ENCODE measurements around the gene GPR26.
"Not testable (repeated sequence)": the region's sequence is repeated elsewhere in the genome, so short reads cannot be mapped to it uniquely, and the experiment has no call there.

Gene GPR26

DNA sequence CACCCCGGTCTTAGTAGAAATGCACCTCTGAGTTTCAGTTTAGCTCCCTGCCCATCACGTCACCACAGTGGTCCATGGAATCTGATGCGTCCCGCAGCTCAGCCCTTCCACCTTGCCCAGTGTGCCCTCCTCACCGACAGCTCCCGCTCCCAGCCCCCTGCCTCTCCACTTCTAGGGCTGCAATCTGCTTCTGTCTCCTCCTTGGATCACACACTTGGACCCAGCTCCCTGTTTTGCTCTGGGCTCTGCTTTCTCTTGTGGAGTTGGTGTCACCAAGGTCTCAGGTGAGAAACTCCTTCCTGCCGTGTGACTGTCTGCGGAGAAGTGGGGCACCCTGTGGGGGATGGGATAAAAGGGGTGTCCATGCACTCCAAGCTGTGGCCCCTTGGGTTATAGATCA is 37.9 kb downstream of the GPR26 start:
- FAIRE-seq = no peak
- no peak for DNase-seq (ENCODE audit: insufficient read length, low spot score)
- no peak for TF ChIP-seq POLR2A (IDR thresholded peaks at IDR 0.05; ENCODE audit: low read depth, low read length)

GRCh38 chr10:123704812-123705211 is 38.7 kb downstream of the GPR26 start:
- DNase-seq (ENCODE audit: insufficient read length, low spot score) (no peak), FAIRE-seq (no peak)
- TF ChIP-seq POLR2A (IDR thresholded peaks at IDR 0.05; ENCODE audit: low read depth, low read length) = no peak

DNA sequence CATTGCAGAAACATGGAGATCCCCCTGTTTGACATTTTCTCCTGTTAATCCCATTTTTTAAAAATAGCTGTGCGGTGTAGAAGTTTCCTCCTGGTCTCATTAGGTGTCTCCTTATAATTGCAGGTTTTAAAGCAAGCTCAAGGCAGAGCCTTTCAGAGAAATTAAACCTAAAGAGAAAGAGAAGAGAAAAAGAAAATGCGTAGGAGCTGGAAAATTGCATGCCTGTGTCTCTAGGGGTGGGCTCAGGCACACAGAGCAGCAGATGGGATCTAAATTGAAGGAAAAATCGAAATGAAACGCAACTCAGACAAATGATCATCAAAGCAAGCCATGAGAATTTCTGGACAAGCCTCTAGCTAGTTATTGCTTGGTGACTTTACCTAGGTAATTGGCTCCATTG is 40.1 kb downstream of the GPR26 start:
- DNase-seq (ENCODE audit: insufficient read length, low spot score) (no peak), FAIRE-seq (no peak)
- no peak for TF ChIP-seq POLR2A (IDR thresholded peaks at IDR 0.05; ENCODE audit: low read depth, low read length)

GRCh38 chr10:123715546-123715945 is 49.4 kb downstream of the GPR26 start:
- no peak for TF ChIP-seq POLR2A (IDR thresholded peaks at IDR 0.05; ENCODE audit: low read depth, low read length)

DNA sequence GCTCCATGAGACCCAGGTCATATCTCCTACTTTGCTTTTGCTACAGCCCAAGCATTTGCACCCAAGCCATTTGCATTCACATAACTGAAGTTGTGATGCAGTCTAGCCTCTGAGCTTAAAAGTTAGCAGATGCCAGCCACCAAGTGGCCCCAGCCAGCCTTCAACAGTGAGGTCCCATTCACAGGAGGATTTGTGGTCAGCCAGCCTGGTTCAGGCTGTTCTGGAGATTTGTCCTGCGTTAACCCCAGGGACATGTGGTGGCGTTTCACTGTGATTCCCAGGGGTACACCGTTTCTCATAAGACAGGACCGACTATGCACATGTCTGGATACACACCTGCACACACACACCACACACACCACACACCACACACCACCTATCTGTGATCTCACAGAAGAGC is 51.2 kb downstream of the GPR26 start:
- DNase-seq (ENCODE audit: insufficient read length, low spot score) (no peak), FAIRE-seq (no peak)

More at GRCh38 chr10:123715546-123715945, 49.4 kb downstream of the GPR26 start:
- DNase-seq (ENCODE audit: insufficient read length, low spot score) = no peak
- no peak for FAIRE-seq

DNA sequence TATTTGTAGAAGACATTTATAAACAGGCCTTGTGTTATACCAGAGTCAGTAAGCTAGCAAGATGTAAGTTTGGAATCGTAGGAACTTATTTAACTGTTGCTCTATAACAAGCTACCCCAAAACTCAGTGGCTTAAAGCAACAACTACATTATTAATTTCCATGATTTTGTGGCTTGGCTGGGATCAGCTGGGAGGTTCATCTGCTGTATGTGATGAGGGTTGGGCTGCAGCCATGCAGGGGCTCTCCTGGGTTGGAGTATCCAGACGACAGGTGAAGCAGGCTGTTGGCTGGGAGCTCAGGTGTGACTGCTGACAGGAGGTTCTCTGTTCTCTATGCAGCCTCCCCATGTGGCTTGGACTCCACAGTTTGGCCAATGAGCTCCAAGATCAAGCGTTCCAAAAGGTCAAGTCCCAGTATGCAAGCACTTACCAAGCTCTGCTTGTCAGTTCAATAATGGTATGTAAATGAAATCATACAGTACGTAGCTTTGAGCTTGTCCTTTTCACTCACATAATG is 52.4 kb downstream of the GPR26 start:
- FAIRE-seq (no peak), DNase-seq (ENCODE audit: insufficient read length, low spot score) (no peak)
- TF ChIP-seq POLR2A (IDR thresholded peaks at IDR 0.05; ENCODE audit: low read depth, low read length) = no peak

More for the DNA sequence above, 51.2 kb downstream of the GPR26 start:
- no peak for TF ChIP-seq POLR2A (IDR thresholded peaks at IDR 0.05; ENCODE audit: low read depth, low read length)

DNA sequence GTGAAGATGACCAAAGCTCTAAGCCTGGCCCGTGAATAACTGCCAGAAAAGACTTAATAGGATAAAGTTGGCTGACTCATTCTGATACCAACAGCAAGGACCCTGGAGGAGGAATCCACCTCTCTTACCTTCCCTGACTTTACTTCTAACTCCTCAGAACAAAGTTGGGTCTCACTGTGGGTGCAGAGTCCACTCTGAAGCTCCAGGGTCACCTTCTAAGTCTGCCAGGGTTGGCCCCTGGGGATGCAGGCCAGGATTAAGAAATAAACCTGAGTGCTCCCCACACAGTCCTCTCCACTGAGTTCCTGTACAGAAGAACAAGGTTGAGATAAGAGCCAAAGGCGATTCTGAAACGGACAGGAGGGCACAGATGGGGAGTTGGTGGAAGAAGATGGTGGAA is 54.4 kb downstream of the GPR26 start:
- DNase-seq (ENCODE audit: insufficient read length, low spot score) (no peak), FAIRE-seq (no peak)
- TF ChIP-seq POLR2A (IDR thresholded peaks at IDR 0.05; ENCODE audit: low read depth, low read length) = no peak

- no peak for TF ChIP-seq POLR2A (IDR thresholded peaks at IDR 0.05; ENCODE audit: low read depth, low read length)
- no peak for FAIRE-seq
Measured at GRCh38 chr10:123721441-123722049, 55.4 kb downstream of the GPR26 start.

DNA sequence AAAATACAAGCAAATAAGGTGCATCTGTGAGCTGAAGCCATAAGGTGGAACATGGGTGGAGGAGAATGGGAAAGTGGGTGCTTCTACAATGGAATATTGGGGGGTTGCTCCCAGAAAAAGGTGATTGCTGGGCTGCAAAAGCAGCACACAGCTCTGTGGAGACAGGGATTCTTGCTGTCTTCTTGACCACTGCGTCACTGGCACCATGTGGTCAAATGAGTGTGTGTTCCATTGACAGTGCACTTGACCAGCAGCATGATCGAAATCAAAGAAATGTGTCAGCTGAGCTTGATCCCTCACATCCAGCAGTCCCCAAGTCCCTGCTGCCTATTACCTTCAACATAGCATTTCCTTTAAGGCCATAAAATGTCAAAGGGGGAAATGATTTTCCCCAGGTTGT is 56.2 kb downstream of the GPR26 start:
- DNase-seq (ENCODE audit: insufficient read length, low spot score) = no peak
- no peak for TF ChIP-seq POLR2A (IDR thresholded peaks at IDR 0.05; ENCODE audit: low read depth, low read length)
- FAIRE-seq = no peak

More at GRCh38 chr10:123721441-123722049, 55.4 kb downstream of the GPR26 start:
- DNase-seq (ENCODE audit: insufficient read length, low spot score) = no peak

DNA sequence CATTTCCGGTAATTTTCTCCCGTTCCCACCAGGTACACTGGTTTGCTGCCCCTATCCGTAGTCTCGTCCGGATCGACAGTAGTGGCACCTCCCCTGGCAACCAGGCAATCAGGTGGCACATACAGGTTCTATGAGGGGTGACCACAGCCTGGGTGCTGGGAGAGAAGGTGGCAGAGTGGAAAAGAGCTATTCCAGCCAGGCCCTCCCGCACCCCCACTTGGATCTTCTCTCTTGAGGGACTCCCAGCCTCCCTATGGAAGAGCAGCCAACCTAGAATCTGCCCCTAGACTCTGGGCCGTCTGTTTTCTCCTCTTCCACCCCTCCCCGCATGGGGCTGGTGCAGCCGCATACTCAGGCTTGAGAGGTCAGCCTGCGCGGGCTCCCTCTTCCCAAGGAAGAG is 58.6 kb downstream of the GPR26 start:
- TF ChIP-seq POLR2A (IDR thresholded peaks at IDR 0.05; ENCODE audit: low read depth, low read length) = no peak
- no peak for FAIRE-seq

GRCh38 chr10:123726381-123726780 is 60.2 kb downstream of the GPR26 start:
- DNase-seq (ENCODE audit: insufficient read length, low spot score) = no peak
- FAIRE-seq = no peak
- no peak for TF ChIP-seq POLR2A (IDR thresholded peaks at IDR 0.05; ENCODE audit: low read depth, low read length)

More for the DNA sequence above, 58.6 kb downstream of the GPR26 start:
- no peak for DNase-seq (ENCODE audit: insufficient read length, low spot score)

GRCh38 chr10:123726836-123727235 is 60.7 kb downstream of the GPR26 start:
- no peak for TF ChIP-seq POLR2A (IDR thresholded peaks at IDR 0.05; ENCODE audit: low read depth, low read length)
- no peak for FAIRE-seq
- no peak for DNase-seq (ENCODE audit: insufficient read length, low spot score)

- FAIRE-seq = no peak
- DNase-seq (ENCODE audit: insufficient read length, low spot score) = no peak
- no peak for TF ChIP-seq POLR2A (IDR thresholded peaks at IDR 0.05; ENCODE audit: low read depth, low read length)
Measured at GRCh38 chr10:123729523-123729922, 63.4 kb downstream of the GPR26 start.

DNA sequence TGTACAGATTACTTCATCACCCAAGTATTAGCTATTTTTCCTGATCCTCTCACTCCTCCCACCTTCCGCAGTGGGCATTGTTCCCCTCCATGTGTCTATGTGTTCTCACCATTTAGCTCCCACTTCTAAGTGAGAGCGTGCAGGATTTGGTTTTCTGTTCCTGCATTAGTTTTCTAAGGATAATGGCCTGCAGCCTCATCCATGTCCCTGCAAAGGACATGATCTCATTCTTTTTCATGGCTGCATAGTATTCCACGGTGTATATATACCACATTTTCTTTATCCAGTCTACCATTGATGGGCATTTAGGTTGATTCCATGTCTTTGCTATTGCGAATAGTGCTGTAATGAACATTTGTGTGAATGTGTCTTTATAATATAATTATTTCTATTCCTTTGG is 70.8 kb downstream of the GPR26 start:
- DNase-seq (ENCODE audit: insufficient read length, low spot score); FAIRE-seq: not testable (repeated sequence)

DNA sequence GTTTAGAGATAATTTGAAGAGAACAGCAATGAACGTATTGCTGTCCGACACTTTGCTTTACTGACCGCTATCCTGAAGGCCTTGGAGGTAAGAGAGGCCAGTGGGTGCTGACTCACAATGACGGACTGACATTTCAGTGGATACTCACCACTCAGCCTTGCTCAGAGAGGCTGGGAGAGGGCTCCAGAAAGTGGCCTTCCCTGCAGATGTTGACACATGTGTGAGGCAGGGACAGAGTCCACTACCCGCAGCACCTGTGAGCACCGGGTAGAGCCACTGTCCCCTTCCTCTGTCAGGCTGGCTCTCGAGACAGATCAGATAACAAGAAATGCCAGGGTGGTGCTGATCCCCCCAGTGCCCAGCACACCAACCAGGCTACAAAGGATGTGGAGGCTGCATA is 75.0 kb downstream of the GPR26 start:
- no peak for DNase-seq (ENCODE audit: insufficient read length, low spot score)
- no peak for TF ChIP-seq POLR2A (IDR thresholded peaks at IDR 0.05; ENCODE audit: low read depth, low read length)
- no peak for FAIRE-seq
